GM21717 (cell line): ENCODE data around the gene B3GALT2.
"Not testable (repeated sequence)": the region's sequence is repeated elsewhere in the genome, so short reads cannot be mapped to it uniquely, and the experiment has no call there.

ENCODE experiments used
- ATAC-seq: cut with Tn5 transposase; IDR thresholded peaks from one replicate; pipeline ENCODE4 v1.9.1; 2021; ENCODE audit warnings: mild to moderate bottlenecking, moderate library complexity; ENCODE audit not compliant: unreplicated experiment

Gene B3GALT2, protein sequence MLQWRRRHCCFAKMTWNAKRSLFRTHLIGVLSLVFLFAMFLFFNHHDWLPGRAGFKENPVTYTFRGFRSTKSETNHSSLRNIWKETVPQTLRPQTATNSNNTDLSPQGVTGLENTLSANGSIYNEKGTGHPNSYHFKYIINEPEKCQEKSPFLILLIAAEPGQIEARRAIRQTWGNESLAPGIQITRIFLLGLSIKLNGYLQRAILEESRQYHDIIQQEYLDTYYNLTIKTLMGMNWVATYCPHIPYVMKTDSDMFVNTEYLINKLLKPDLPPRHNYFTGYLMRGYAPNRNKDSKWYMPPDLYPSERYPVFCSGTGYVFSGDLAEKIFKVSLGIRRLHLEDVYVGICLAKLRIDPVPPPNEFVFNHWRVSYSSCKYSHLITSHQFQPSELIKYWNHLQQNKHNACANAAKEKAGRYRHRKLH

GRCh38 chr1:193185901-193186731, at the start of gene B3GALT2:
B3GALT2 (minus strand) TSS chr1:193186613; CDS start chr1:193181562, 5,051 bp downstream.
- no peak for ATAC-seq

- no peak for ATAC-seq
Measured at GRCh38 chr1:193234530-193234929, 48.1 kb upstream of the B3GALT2 start.

DNA sequence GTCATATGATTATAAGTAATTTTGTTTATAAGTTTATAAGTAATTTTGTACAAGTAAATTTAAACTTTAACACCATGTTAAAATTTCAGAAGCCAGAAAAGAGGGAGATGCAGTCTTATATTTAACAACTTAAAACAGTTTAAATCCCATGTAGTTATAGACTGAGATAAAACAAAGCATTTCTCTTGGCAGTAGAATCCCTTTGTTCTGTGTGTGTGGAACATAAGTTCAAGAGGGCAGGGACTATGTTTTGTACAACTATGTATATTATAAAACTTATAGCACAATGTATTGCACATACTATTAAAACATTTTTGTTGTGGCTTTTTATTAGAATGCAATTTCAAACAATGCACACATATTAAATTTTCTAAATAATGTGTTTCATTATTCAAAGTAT, 44.7 kb upstream of the B3GALT2 start:
- not testable (repeated sequence) for ATAC-seq

DNA sequence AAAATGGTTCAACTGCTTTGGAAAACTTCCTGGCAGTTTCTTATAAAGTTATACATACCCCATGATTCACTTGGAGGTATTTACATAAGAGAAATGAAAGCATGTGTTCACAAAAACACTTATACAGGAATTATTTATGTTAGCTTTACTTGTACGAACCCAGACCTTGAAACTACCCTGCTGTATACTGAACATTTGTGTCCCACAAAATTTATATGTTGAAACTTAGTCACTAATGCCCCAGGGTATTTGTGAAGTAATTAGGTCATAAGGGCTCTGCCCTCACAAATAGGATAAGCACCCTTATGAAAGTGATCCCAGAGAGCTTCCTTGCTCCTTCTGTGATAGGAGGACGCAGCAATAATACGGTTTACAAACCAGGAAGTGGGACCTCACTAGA, 42.7 kb upstream of the B3GALT2 start:
- ATAC-seq = no peak

GRCh38 chr1:193222056-193222615, 35.7 kb upstream of the B3GALT2 start:
- no peak for ATAC-seq

DNA sequence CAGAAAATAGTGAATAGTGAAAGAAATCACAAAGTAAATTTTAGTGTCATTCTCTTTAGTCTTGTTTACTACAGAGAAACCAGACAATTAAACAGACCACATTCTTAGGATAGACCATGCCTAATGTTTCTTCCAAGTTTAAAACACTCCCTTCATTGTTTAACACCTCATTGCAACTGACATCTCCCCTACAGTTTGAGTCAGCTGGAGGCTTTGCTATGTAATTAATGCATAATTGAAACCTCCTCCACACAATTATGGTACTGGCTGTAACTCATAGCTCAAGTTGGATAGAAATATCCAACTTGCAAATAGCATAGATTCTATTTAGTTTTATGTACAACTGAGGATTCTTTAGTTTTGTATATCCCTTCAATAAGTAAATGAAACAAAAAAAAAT, 35.2 kb upstream of the B3GALT2 start:
- no peak for ATAC-seq

- ATAC-seq = no peak
Measured at GRCh38 chr1:193219391-193219790, 33.0 kb upstream of the B3GALT2 start.

DNA sequence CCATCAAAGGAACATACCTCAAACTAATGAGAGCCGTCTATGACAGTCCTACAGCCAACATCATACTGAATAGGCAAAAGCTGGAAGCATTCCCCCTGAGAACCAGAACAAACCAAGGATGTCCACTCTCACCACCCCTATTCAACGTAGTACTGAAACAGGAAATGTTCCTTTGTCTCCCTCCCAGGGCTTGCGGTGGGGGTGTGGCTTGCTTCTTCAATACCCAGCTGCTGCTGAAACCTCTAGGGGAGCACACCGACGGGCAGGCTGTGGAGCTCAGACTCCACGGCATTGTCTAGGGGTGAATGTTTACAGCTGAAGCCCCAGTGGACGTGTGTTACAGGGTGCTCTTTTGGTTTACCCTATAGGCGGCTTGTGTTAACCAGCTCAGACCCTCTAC, 30.5 kb upstream of the B3GALT2 start:
- ATAC-seq = no peak

DNA sequence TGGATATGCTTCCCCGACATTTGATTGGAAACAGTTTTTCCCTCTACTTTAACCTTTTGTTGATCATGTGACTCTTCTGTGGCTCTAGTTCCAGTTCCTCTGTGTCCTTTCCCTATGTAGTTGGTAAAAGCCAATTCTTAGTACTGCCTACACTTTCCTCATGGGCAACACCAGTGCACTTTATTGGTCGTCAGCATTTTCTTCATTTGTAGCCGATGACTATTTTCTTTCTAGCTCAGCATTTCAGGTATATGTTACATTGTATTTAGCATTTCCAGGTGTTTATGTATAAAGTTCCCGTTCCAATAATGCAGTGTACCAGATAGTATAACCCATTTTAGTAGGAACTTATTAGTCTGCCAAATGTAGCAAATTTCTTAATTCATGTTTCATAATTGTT, 27.6 kb upstream of the B3GALT2 start:
- no peak for ATAC-seq

- ATAC-seq = no peak
Measured at GRCh38 chr1:193212637-193213036, 26.2 kb upstream of the B3GALT2 start.

DNA sequence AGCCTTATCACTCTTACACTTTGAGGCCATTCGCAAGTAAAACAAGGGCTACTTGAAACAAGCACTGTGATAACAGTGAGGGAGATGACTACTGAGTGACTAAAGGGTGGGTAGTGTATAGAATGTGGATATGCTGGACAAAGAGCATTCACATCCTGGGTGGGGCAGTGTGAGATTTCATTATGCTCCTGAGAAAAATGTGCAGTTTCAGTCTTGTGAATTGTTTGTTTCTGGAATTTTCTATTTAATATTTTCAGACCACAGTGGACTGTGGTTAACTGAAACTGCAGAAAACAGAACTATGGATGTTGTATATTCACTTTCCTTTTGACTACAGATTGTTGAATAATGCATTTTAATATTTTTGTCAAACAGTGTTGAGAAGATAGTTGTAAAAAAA, 25.1 kb upstream of the B3GALT2 start:
- ATAC-seq = peak; percentile 78

DNA sequence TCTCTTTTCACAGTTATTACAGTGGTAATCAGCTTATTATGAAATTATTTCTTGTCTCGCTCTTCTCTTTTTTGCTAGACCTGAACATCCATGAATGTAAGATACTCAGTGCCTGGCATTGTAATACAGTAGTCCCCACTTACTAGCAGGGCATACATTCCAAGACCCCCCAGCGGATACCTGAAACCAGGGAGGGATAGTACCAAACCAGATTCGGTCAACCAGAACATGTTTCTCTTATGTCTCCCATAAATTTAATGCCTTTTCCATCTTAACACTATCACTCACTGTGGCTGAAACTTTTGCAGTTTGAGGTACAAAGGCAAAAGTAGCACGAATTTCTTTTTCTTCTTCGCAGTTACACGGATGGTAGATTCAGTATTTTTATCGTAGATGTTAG, 24.6 kb upstream of the B3GALT2 start:
- ATAC-seq = no peak

GRCh38 chr1:193201021-193201420, 14.6 kb upstream of the B3GALT2 start:
- ATAC-seq = no peak

DNA sequence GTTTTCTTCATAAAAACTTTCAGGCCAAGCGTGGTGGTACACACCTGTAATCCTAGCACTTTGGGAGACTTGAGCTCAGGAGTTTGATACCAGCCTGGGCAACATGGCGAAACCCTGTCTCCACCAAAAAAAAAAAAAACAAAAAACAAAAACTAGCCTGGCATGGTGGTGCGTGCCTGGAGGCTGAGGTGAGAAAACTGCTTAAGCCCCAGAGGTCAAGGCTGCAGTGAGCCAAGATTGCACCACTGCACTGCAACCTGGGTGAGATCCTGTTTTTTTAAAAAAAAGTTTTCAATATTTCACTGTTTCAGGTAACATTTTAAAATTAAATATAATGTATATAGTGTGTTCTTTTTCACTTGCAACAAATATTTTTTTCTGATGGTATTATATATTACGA, 13.5 kb upstream of the B3GALT2 start:
- ATAC-seq = no peak

- no peak for ATAC-seq
Measured at GRCh38 chr1:193192586-193192985, 6.2 kb upstream of the B3GALT2 start.

DNA sequence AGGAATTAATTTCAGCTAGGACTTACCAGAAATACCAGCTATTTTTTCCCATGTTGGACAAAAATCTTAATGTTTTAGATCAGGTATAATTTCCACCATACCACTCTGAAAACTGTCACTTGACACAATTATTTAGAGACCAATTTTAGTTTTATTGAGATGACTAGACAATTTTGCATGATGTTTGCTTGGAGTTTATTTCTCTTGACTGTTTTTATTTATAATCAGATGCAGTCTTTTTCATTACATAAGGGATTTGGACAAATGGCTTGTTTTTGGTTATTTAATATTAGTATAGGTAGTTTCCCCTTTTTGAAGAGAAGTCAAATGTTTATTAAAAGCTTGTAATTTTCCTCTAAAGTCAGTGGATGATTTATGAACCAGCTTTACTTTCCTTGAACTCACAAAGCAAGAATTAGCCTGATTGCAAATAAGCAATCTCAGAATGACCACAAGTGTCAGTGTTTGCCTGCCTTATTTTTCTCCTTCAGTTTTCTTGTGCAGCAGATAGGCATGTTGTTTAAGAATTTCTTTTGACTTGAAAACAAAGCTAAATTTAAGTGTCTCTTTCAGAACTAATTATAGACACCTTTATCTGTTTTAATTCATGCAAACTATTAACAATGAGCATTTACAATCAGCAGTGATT, 3.8 kb upstream of the B3GALT2 start:
- no peak for ATAC-seq

DNA sequence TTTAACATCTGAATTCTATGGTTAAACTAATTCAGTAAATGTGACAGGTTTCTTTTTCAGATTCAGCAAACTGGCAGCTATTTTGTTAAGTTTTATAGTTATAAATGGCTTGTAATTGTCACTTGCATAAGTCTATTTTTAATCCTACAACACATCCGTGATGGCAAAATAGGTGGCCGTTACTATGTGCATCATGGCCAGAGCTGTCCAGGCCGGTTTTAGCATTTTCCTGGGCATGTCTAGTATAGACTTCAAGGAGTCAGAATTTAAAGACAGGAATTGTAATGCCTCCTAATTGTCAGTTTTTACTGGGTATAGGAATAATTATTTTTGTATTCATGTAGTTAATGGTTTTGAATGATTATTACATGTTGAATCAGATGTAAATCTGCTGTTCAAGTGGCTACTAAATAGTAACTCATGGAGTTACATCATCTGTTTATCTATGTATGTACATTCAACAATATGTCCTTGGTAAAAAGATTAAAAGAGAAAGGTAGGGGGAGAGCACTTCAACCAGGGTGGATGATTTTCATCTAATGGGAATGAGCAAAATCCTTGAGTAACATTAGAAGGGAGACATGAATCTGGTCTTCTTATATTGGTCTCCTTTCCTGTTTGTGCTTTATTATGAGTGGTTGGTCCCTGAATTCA, 3.2 kb upstream of the B3GALT2 start:
- no peak for ATAC-seq

GRCh38 chr1:193188915-193189314, 2.5 kb upstream of the B3GALT2 start:
- ATAC-seq = not testable (repeated sequence)

GRCh38 chr1:193187114-193187513, 701 bp upstream of the B3GALT2 start:
- ATAC-seq = no peak

DNA sequence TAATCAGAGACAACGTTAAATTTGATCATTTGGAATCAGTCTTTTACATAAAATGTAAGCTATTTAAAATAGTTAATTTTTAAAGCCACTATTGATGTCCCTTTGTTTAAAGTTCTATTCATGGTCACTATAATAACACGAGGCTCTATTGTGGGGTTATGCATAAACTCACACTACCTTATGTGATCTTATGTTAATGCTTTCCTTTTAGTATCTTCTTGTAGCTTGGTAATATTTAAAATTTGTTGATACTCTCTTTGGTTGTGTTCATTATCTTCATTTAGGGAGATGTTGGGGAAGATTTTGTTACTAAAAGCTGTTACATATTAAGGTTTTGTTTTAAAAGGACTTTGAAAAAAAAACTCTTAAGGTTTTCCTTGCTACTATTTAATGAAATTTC, 1.2 kb downstream of the B3GALT2 start:
- ATAC-seq = no peak

DNA sequence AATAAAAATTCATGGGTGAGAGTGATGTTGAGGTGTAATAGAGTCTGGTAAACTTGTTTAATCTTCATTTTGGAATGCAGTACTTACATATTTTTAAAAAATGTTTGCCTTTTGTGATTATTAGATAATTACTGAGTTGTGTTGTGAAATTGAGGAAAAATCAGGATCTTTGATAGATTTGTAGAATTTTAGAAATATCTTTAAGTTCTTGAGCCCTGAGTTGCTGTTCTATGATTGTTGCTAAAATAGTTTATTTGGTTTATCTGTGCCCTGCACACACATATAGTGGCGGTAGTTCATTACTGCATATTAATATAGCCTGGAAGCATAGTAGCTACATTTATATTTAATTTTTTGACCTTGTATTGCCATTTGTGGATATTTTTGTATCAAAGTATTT, 1.6 kb downstream of the B3GALT2 start:
- ATAC-seq = no peak
